ENCODE results near the gene ZNF324.

- TF ChIP-seq, protein P1, sequence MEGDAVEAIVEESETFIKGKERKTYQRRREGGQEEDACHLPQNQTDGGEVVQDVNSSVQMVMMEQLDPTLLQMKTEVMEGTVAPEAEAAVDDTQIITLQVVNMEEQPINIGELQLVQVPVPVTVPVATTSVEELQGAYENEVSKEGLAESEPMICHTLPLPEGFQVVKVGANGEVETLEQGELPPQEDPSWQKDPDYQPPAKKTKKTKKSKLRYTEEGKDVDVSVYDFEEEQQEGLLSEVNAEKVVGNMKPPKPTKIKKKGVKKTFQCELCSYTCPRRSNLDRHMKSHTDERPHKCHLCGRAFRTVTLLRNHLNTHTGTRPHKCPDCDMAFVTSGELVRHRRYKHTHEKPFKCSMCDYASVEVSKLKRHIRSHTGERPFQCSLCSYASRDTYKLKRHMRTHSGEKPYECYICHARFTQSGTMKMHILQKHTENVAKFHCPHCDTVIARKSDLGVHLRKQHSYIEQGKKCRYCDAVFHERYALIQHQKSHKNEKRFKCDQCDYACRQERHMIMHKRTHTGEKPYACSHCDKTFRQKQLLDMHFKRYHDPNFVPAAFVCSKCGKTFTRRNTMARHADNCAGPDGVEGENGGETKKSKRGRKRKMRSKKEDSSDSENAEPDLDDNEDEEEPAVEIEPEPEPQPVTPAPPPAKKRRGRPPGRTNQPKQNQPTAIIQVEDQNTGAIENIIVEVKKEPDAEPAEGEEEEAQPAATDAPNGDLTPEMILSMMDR (IDR thresholded peaks at IDR 0.05; ENCODE audit: low read length) = no peak
- TF ChIP-seq EZH2 (IDR thresholded peaks at IDR 0.05; ENCODE audit: borderline replicate concordance, low read length) = no peak
Measured at GRCh38 chr19:58480481-58480830, 13.6 kb downstream of the ZNF324 start.

Measured in OCI-LY1 (cell line).